Suprapubic skin (tissue), 4 donors: ENCODE data around the gene SHC2.

Experiments used
- EP300 ChIP-seq: sonication (generic); formaldehyde crosslinking; IDR thresholded peaks from one replicate; pipeline ENCODE4 v1.6.1; 2017; ENCODE audit warnings: antibody characterized with exemption
- POLR2A ChIP-seq, 2 donors: fragments of 450-650 bp; IDR thresholded peaks; one replicate each; pipeline ENCODE4 v1.6.1; 2017; ENCODE audit warnings: antibody characterized with exemption in 2 of 2, mild to moderate bottlenecking in 2 of 2, moderate library complexity in 2 of 2
- POLR2AphosphoS5 ChIP-seq, 3 donors: sonication (generic); formaldehyde crosslinking; IDR thresholded peaks; one replicate each; pipeline ENCODE4 v1.6.1; 2017; ENCODE audit warnings: antibody characterized with exemption in 3 of 3

- no peak for TF ChIP-seq POLR2AphosphoS5 (IDR thresholded peaks at IDR 0.05)
- TF ChIP-seq POLR2A (IDR thresholded peaks at IDR 0.05), result no peak
- no peak for TF ChIP-seq EP300
These were observed 72.1 kb downstream of the SHC2 start for GRCh38 chr19:388691-389090.
